HG03025 (cell line): ENCODE results near the gene PRKG2.
"Not testable (repeated sequence)": the region's sequence is repeated elsewhere in the genome, so short reads cannot be mapped to it uniquely, and the experiment has no call there.

Experiments used
- ATAC-seq: cut with Tn5 transposase; IDR thresholded peaks from one replicate; pipeline ENCODE4 v1.9.1; 2021; ENCODE audit warnings: mild to moderate bottlenecking, moderate library complexity; ENCODE audit not compliant: unreplicated experiment, low FRiP score

Gene PRKG2, protein sequence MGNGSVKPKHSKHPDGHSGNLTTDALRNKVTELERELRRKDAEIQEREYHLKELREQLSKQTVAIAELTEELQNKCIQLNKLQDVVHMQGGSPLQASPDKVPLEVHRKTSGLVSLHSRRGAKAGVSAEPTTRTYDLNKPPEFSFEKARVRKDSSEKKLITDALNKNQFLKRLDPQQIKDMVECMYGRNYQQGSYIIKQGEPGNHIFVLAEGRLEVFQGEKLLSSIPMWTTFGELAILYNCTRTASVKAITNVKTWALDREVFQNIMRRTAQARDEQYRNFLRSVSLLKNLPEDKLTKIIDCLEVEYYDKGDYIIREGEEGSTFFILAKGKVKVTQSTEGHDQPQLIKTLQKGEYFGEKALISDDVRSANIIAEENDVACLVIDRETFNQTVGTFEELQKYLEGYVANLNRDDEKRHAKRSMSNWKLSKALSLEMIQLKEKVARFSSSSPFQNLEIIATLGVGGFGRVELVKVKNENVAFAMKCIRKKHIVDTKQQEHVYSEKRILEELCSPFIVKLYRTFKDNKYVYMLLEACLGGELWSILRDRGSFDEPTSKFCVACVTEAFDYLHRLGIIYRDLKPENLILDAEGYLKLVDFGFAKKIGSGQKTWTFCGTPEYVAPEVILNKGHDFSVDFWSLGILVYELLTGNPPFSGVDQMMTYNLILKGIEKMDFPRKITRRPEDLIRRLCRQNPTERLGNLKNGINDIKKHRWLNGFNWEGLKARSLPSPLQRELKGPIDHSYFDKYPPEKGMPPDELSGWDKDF

DNA sequence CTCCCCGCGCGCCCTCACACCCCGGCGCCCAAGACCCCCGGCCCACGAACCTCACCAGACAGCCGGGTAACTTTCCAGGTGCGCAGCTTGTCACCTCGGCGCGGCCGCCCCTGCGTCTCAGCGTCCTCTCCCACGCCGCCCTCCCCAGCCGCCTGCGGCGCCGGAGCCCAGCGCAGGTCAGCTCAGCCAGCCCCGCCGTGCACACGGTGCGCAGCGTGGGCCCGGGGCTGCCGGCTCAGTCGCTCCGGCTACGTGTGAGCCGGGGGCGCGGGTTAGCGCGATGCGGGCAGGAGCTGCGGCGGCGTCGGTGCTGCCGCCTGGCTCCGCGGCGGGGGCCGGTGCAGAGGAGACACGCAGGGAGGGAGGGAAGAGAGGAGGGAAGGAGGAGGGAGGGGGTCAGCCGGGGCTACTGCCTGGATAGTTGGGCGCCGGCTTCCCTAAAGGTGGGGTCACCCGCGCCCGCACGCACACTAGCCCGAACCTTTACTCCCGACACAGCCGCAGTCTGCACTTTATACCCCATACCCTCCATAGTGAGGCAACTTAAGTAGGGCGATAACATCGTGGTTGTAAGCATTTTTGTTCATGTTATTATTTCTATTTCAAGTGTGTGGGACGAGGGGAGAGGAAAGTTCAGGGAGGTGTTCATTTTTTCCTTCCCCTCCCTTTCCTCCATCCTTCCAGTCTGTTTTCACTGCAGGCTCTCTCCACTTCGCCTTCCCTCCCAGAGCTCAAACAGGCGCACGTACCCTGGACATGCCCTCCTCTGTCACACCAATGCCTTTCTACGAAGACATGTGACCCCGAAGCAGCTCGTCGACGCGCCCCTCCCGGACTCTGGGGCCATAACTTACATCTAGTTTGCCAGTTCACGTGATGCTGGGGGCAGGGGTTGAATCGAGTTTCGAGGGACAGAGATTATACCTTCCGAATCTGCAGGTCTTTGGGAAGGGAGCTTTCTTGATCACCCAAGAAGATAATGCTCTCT is at the start of gene PRKG2:
Gene PRKG2 (minus strand): TSS at position 342 of the 988 bp plus-strand sequence. CDS start 10,175 bp downstream, outside the sequence.
- no peak for ATAC-seq

DNA sequence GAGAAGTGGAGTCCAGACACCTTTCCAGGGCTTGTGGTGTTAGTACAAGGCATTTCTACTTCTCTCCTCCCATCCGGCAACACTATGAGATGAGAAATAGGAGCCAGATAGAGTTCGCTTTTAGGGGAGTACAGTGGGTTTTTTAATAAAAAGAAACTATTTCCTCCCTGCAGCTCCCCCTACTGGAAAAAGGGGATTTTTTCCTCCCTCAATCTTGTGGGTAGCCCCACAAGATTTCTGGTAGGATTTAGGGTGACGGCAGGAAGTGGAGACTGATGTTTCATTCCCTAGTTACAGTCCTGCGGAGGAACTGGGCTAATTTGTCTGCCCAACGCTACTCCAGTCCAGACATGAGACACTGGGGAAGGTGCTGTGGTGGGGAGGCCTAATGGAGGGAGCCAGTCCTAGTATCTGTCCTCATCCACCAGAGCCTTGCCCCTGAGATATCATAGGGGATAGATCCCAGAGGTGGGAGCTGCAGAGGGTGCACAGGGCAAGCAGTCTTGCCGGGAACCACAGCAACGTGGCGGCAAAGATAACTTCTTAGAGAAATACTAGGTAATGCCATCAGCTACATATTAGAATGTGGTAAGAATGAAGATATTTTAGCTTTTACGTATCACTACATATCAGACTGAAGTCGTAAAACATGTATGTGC is 45.5 kb upstream of the PRKG2 start:
- ATAC-seq, result no peak

DNA sequence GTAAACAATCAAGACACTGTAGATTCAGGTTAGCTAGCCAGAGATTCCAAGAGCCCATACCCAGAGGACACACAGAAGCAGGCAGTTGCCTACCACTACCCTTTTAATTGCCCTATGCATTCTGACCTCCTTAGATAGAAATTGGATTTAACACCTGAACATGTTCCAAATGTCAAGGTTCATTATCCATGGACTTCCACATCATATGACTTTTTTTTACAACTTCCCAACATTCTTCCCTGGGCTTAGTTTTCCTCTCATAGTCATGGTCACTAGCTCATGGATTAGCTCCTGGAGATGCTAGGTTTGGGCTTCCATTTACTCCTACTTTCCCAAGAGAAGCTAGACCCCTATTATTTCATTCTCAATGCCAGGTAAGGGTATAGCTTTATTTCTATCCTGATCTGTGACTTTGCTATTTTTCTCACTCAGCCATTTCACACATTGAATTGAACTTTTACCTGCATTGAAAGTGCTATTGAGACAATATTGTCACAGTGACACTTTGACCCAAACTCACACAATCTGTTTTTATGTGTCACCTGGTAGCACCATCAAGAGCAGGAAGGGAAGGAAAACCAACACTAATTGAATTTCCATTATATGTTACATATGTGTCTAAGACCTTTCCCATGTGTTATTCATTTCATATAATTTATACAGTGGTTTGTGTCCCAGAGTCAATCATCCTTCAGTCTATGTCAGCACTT is 44.0 kb upstream of the PRKG2 start:
- ATAC-seq, result no peak

DNA sequence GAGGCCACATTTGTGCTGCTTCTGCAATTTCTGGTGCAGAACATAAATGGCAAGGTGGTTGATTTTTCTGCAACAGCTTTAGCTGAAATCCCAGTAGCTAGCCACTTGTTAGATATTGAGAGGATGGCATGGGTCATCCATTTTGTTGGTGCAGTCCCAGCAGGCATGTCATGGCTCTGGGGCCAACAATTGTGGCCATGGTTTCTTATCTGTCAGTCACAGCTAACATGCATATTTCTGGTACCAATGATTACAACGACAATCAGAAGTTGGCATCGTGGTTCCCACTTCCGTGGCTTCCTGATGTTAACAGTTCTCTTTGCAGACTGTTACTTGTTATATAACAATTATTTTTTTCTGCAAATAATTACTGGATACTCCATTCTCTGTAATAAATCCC is 42.8 kb upstream of the PRKG2 start:
- ATAC-seq, result no peak

DNA sequence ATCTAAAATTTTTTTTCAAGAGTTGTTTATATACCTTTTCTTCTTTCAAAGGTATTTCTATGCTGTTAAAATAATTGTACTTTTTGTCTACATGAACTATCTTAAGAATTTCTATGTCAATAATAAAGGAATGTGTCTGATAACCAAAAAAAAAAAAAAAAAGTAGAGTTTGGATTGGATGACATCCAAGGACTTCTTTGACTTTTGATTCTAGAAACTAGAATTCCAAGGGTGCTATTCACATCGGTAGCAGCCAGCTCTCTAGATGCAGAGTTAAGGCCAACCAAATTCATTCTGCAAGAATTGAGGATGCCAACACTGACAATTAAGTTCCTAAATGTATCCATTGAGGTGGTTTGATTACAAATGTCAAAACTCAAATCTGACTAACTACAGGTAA is 42.0 kb upstream of the PRKG2 start:
- ATAC-seq, result no peak

DNA sequence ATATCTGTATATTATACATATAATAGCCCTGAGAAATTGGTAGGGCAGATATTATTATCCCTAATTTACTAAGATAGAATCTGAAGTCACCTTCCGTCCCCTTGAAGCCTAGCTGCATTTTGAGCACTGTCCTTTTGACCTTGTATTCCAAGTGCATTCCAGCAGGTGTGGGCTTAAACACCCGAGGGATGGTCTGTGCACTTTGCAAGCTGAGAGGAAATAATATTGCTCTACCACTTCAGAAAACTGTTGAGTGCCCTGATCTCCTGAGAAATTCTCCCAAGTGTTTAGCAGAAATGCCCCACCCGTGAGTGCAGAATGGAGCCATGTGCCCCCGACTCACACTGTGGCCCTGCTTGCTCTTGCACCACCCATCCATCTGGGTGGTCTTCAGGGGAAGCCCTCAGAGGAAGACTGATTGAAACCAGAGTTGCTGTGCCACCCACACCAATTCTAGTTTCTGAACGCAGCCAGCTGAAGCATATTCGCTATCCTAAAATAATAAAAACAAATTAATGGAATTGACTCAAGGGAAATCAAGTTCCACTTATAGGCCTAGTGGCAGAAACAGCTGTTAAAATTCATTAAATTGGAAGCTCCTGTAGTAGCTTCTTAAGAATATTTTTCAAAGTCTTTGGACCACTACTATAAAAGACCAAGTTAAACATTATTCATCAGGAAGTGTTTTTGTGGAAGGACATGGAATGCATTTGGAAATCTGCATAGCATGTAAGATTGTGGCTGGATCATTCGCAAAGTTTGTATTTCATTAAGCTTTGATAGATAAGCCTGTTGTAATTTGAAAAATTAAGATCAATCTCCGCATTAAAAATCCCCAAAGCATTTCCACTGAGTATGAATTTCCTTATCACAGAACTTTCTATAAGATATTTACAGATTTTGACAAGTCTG is 41.3 kb upstream of the PRKG2 start:
- ATAC-seq, result no peak

- no peak for ATAC-seq
Observed at GRCh38 chr4:81255524-81255923, 40.5 kb upstream of the PRKG2 start.

DNA sequence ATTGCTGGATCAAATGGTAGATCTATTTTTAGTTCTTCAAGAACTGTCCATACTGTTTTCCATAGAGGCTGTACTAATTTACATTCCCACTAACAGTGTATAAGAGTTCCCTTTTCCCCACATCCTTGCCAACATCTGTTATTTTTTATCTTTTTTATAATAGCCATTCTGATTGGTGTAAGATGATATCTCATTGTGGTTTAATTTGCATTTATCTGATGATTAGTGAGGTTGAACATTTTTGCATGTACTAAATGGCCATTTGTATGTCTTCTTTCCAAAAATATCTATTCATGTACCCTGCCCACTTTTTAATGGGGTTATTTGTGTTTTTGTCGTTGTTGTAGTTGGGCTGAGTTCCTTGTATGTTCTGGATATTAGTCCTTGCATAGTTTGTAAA is 35.4 kb upstream of the PRKG2 start:
- no peak for ATAC-seq

DNA sequence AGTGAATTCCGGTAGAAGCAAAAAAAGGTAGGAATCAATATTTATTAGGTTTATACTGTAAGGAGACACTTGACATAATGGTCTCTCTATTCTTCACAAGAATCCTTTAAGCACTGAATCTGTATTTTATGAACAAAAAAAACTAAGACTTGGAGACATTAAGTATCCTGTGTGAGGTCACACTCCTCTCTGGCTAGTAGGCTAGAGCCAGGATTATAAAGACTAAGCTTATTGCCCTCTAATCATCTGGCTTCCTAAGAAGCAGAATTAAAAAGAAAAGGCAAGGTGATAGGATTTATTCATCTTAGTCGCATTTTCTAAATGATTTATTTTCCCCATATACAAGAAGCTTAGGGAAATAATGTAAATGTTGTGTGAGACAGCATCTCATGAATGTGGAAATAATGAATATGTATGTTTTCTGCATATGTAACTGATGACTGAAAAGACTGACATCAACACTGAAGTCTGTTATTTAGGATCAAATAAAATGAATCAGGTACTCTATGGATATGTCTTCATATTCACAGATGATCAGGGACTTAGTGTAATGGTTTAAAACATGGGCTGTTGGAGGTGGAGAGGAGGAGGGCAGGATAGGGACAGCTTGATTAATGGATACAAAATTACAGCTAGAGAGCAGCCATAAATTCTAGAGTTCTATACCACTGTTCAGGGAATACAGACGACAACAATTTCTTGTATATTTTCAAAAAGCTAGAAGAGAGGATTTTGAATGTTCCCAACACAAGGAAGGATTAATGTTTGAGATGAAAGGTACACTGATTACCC is 30.4 kb upstream of the PRKG2 start:
- ATAC-seq, result no peak

DNA sequence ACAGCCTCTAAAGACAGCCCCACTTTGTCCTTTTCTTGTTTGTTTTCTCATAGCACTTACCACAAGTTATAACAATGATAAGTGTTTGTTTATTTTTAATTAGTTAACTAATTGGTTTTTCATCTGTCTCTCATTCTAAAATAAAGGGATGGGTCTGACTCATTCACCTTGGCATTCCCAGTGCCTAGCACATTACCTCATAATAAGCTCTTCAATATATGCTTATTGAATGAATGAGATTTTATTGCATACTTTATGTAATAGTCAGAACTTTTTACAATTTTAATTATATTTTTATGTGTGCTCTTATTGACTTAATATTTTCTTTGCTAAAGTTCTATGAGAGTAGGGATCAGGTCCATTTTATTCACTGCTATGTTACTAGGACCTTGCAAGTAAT is 22.8 kb upstream of the PRKG2 start:
- ATAC-seq, result no peak

GRCh38 chr4:81235982-81236749 is 21.1 kb upstream of the PRKG2 start:
- ATAC-seq, result no peak

- ATAC-seq, result no peak
Observed at GRCh38 chr4:81227968-81228367, 12.9 kb upstream of the PRKG2 start.

GRCh38 chr4:81227138-81227537 is 12.1 kb upstream of the PRKG2 start:
- ATAC-seq, result no peak

GRCh38 chr4:81225252-81225651 is 10.2 kb upstream of the PRKG2 start:
- no peak for ATAC-seq

GRCh38 chr4:81222082-81222472 is 7.1 kb upstream of the PRKG2 start:
- not testable (repeated sequence) for ATAC-seq

GRCh38 chr4:81221303-81222081 is 6.5 kb upstream of the PRKG2 start:
- ATAC-seq, result no peak
